Suppressor macrophage treated with lipopolysaccharide for 4 hours (primary cell): Measurements from ENCODE around the gene LDLRAD2.
"Not testable (repeated sequence)": the region's sequence is repeated elsewhere in the genome, so short reads cannot be mapped to it uniquely, and the experiment has no call there.

ENCODE experiments used
- DNase-seq: peaks from one replicate; pipeline ENCODE4 v3.0.0-alpha.2; 2020

The LDLRAD2 gene

GRCh38 chr1:21824926-21825325 lies 12.9 kb downstream of the LDLRAD2 start:
- DNase-seq: no peak

DNA sequence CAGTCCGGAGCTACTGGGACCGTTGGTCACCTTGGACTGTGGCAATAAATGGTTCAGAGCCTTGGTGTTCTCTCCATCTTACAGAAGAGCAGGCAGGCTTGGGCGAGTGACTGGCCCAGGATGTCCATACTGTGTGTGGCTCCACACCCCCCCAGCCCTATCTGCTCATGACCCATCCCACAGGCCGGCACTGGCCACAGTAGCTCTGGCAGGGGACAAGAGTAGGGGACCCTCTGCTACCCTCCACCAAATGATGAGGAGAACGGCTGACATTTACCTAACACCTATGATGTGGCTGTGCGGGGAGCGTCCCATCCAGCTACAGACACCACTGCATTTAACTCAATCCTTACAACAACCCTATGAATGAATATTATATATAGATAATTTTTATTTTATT lies 13.3 kb downstream of the LDLRAD2 start:
- no peak for DNase-seq

- not testable (repeated sequence) for DNase-seq
These were observed 14.6 kb downstream of the LDLRAD2 start for GRCh38 chr1:21826694-21827093.

DNA sequence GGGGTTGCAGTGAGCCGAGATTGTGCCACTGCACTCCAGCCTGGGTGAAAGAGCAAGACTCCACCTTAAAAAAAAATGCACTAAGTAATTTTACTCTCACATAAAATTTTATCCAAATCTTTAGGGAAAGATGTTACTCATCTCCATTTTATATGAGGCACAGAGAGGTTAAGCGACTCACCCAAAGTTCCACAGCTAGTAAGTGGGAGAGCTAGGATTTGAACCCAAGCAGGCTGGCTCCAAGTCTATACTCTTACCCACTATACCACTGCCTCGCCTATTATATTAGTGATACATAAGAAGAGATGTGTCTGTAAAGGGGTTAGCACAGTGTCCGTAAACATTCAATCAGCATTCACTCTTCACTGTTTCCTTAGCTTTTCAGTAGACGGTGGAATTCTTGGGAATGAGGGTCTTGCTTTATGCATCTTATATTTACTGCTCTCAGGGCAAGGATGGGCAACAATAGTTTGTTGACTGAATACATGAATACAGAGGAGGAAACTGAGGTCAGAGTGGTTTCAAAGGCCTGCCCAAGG lies 15.1 kb downstream of the LDLRAD2 start:
- no peak for DNase-seq

- DNase-seq: no peak
These were observed 16.0 kb downstream of the LDLRAD2 start for GRCh38 chr1:21828075-21828474.

- no peak for DNase-seq
These were observed 16.6 kb downstream of the LDLRAD2 start for GRCh38 chr1:21828506-21829210.

GRCh38 chr1:21829294-21829693 lies 17.2 kb downstream of the LDLRAD2 start:
- no peak for DNase-seq

DNA sequence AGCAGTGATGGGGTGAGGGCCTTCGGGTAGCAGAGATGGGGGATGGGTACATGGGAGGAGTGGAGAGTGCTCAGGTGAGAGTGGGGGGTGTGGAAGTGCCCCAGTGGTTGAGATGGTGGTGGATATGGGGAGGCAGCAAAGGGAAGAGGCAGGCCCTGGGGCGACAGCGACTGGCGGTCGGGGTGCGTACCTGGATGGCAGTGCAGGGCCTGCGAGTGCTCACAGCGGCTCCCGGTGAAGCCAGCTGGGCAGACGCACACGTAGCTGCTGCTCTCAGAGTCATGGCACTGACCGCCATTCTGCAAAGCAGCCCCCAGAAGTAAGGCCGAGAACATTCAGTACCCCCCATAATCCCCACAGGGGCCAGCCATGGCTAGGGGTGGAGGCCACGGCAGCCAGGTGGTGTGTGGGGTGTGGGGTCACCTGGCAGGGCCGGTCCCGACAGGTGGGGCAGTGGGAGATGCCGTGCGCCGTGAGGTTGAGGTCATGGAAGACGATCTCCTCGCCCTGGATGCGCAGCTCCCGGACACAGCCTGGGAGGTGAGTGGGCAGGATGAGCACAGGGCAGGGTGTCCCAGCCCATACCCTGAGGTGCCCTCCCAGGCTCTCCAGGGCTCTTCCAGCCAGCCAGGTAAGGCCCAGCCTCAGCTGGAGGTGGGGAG lies 18.9 kb downstream of the LDLRAD2 start:
- DNase-seq: no peak

DNA sequence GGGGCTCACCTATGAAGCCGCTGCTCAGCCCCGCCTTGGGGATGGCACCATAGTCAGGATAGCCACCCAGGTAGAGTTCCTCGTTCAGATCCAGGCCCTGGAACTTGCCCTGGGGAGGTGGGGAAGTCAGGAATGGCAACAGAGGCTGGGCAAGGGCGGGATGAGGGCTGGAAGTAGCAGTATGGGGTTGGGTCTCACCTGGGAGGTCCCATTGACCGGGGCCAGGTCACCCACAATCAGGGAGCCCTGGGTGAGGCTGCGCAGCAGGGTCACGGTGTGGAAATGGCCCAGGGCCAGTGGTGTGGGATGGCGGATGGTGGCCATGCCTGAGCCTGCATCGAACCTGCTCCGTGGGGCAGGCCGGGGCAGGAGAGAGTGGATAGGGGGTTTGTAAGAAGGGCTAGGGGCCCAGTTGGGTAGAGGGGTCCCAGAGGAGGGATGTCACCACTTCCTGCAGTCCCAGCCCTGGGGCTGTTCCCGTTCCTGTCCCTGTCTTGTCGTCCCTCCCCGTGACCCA lies 19.4 kb downstream of the LDLRAD2 start:
- no peak for DNase-seq

GRCh38 chr1:21833392-21833976 lies 21.4 kb downstream of the LDLRAD2 start:
- DNase-seq: no peak

GRCh38 chr1:21834094-21834493 lies 22.0 kb downstream of the LDLRAD2 start:
- DNase-seq: no peak

- DNase-seq: no peak
These were observed 22.6 kb downstream of the LDLRAD2 start for GRCh38 chr1:21834666-21835065.

- no peak for DNase-seq
These were observed 23.9 kb downstream of the LDLRAD2 start for GRCh38 chr1:21836010-21836409.

DNA sequence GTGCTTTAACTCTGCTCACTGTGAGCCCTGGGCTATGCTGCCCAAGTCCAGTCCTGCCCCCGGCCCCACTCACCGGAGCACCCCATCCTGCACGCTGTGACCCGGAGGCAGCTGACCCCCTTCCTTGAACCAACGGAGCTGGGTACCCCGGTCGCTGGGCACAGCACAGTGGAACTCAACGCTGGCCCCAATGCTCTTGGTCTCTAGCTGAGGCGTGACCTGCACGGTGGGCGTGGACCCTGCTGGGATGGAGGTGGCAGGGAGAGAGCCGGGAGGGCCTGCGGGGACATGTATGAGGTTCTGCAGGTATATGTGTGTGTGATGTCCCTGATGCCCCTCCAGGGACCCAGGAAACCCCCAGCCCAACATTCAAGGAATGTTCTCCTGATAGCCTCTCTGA lies 24.7 kb downstream of the LDLRAD2 start:
- DNase-seq: no peak

- DNase-seq: no peak
These were observed 25.4 kb downstream of the LDLRAD2 start for GRCh38 chr1:21837476-21837875.

DNA sequence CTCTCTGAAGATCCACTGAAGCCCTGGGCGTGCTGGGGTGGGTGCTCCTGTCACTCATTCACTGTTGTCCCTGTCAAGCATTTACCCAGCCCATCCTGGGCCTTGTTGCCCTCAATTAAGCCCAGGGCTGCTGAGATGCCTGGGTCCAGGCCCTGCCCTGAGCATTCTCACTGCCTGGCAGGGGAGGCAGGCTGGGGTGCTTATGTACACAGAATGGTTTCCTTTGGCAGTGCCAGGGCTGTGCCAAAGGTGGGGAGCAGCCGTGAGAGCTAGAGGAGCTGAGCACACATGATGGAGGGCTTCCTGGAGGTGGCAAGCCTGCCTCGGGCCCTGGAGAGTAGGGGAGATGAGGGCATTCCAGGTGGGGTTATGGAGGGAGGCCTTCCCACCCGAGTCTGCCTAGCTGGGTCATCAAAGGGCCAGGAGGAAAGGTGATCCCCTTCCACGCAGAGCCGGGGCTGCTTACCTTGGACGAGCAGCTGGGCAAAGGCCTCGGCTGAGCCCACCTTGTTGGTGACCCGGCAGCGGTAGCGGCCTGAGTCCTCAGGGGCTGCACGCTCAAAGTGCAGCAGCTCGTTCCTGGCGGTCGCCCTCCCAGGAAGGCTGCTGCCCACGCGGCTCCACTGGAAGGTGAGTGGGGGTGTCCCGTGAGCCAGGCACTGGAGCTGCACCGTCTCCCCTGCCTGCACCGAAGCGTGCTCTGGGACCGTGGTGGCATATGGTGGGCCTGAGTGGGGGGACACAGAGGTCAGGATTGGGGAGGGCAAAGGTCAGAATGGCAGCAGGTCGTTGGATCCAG lies 26.5 kb downstream of the LDLRAD2 start:
- no peak for DNase-seq

- no peak for DNase-seq
These were observed 27.4 kb downstream of the LDLRAD2 start for GRCh38 chr1:21839337-21840037.

GRCh38 chr1:21840981-21841380 lies 28.9 kb downstream of the LDLRAD2 start:
- DNase-seq: no peak

GRCh38 chr1:21841852-21842466 lies 29.9 kb downstream of the LDLRAD2 start:
- DNase-seq: no peak

GRCh38 chr1:21842606-21843162 lies 30.6 kb downstream of the LDLRAD2 start:
- no peak for DNase-seq

GRCh38 chr1:21843208-21843607 lies 31.1 kb downstream of the LDLRAD2 start:
- DNase-seq: no peak

GRCh38 chr1:21843996-21844395 lies 31.9 kb downstream of the LDLRAD2 start:
- DNase-seq: no peak
